Suprapubic skin (tissue), 4 donors: ENCODE data around the gene PPP1R2C.

Experiments
- EP300 ChIP-seq: sonication (generic); formaldehyde crosslinking; IDR thresholded peaks from one replicate; pipeline ENCODE4 v1.6.1; 2017; ENCODE audit warnings: antibody characterized with exemption
- POLR2A ChIP-seq, 2 donors: fragments of 450-650 bp; IDR thresholded peaks; one replicate each; pipeline ENCODE4 v1.6.1; 2017; ENCODE audit warnings: antibody characterized with exemption in 2 of 2, mild to moderate bottlenecking in 2 of 2, moderate library complexity in 2 of 2
- POLR2AphosphoS5 ChIP-seq, 3 donors: sonication (generic); formaldehyde crosslinking; IDR thresholded peaks; one replicate each; pipeline ENCODE4 v1.6.1; 2017; ENCODE audit warnings: antibody characterized with exemption in 3 of 3
- TF ChIP-seq, protein P1 (sequence below), 2 donors: fragments of 200-600 bp in 1 of 2; fragments of 450-650 bp in 1 of 2; sonication (generic) in 1 of 2; IDR thresholded peaks; one replicate each; pipeline ENCODE4 v1.5.1; 2016 to 2019; ENCODE audit warnings: antibody characterized with exemption in 2 of 2, mild to moderate bottlenecking in 1 of 2, moderate library complexity in 1 of 2

GRCh38 chrX:42748067-42748850 is 29.7 kb downstream of the PPP1R2C start:
- TF ChIP-seq EP300 (no peak), POLR2AphosphoS5 (IDR thresholded peaks at IDR 0.05) (no peak), POLR2A (IDR thresholded peaks at IDR 0.05) (no peak)
- TF ChIP-seq, protein P1, sequence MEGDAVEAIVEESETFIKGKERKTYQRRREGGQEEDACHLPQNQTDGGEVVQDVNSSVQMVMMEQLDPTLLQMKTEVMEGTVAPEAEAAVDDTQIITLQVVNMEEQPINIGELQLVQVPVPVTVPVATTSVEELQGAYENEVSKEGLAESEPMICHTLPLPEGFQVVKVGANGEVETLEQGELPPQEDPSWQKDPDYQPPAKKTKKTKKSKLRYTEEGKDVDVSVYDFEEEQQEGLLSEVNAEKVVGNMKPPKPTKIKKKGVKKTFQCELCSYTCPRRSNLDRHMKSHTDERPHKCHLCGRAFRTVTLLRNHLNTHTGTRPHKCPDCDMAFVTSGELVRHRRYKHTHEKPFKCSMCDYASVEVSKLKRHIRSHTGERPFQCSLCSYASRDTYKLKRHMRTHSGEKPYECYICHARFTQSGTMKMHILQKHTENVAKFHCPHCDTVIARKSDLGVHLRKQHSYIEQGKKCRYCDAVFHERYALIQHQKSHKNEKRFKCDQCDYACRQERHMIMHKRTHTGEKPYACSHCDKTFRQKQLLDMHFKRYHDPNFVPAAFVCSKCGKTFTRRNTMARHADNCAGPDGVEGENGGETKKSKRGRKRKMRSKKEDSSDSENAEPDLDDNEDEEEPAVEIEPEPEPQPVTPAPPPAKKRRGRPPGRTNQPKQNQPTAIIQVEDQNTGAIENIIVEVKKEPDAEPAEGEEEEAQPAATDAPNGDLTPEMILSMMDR (IDR thresholded peaks at IDR 0.05): no peak
